HCT116 (cell line): ENCODE data around the gene CASK. TPM values are rescaled to one million over a fixed set of nuclear protein-coding genes. Genes with fewer than 3 reads are reported as not detected.

Source experiments
- ATAC-seq: fragments of 200-7000 bp; cut with Tn5 transposase; 2 replicates; pipeline ENCODE4 v1.9.1; 2020; ENCODE audit warnings: mild to moderate bottlenecking, moderate library complexity
- BruUV-seq: library from RNA; stranded (reverse); fragments of 400-500 nt; replicated peaks from 2 replicates; lab custom pipeline; 2021; lab: Mats Ljungman, UMichigan
- CTCF ChIA-PET: fragments of 300-600 bp; sonication (Branson Sonifier 250); formaldehyde crosslinking; loops from one replicate; lab custom pipeline; 2021; ENCODE audit warnings: antibody characterized with exemption; lab: Charles Lee
- POLR2A ChIA-PET: fragments of 300-600, 350-600 bp; sonication (Branson Sonifier 250); formaldehyde crosslinking; loops from one replicate; lab custom pipeline; 2021; ENCODE audit warnings: antibody characterized with exemption; lab: Charles Lee
- RAD21 ChIA-PET, 2 experiments: fragments of 300-600 bp; sonication (Branson Sonifier 250); formaldehyde crosslinking; loops; one replicate each; lab custom pipeline; 2023; ENCODE audit warnings: low total read pairs in 2 of 2; ENCODE audit not compliant: uncharacterized antibody in 2 of 2, unreplicated experiment in 2 of 2, low non-redundant PET in 1 of 2; lab: Charles Lee
- DNase-seq: peaks from one replicate; pipeline ENCODE4 v3.0.0-alpha.2; 2010; ENCODE audit warnings: low read depth, low spot score
- H2AFZ ChIP-seq: fragments of 200-600 bp; shearing (Covaris generic), sonication (generic); 2 replicates; pipeline ENCODE4 v1.6.1; 2017; ENCODE audit warnings: low read depth, mixed run types, mixed read lengths, antibody characterized with exemption, low read length; ENCODE audit not compliant: poor library complexity, severe bottlenecking
- H3K27ac ChIP-seq: 2 replicates; pipeline ENCODE4 v1.5.1; 2012; ENCODE audit warnings: low read depth, low read length
- H3K27me3 ChIP-seq: fragments of 200-600 bp; sonication (generic); 2 replicates; pipeline ENCODE4 v1.6.1; 2016; ENCODE audit warnings: mixed run types, low read length, mixed read lengths; ENCODE audit not compliant: insufficient read depth
- H3K36me3 ChIP-seq, 2 experiments: fragments of 200-500 bp in 1 of 2; fragments of 200-600 bp in 1 of 2; sonication (Bioruptor generic) in 1 of 2; sonication (generic) in 1 of 2; 2 replicates each; pipeline versions ENCODE4 v1.5.1 to v1.6.1; 2014 to 2016; ENCODE audit warnings: low read length in 2 of 2, inconsistent platforms in 1 of 2, mixed read lengths in 1 of 2, mixed run types in 1 of 2; ENCODE audit not compliant: insufficient read depth in 2 of 2, control insufficient read depth in 1 of 2
- H3K4me1 ChIP-seq, 2 experiments: fragments of 200-600 bp in 1 of 2; sonication (generic) in 1 of 2; 2 replicates each; pipeline versions ENCODE4 v1.5.1 to v1.6.1; 2012 to 2017; ENCODE audit warnings: low read length in 2 of 2, inconsistent platforms in 1 of 2, mild to moderate bottlenecking in 1 of 2, mixed read lengths in 1 of 2, mixed run types in 1 of 2, moderate library complexity in 1 of 2; ENCODE audit not compliant: insufficient read depth in 2 of 2, control insufficient read depth in 1 of 2
- H3K4me2 ChIP-seq: fragments of 200-600 bp; sonication (generic); 2 replicates; pipeline ENCODE4 v1.6.1; 2017; ENCODE audit warnings: mixed run types, low read length, mixed read lengths
- H3K4me3 ChIP-seq, 2 experiments: fragments of 200-600 bp in 1 of 2; sonication (generic) in 1 of 2; replicated peaks in 1 of 2; 2 replicates each; pipeline ENCODE4 v1.5.1; 2011 to 2016; ENCODE audit warnings: low read length in 2 of 2, control low read depth in 1 of 2, low read depth in 1 of 2, mild to moderate bottlenecking in 1 of 2, mixed read lengths in 1 of 2, mixed run types in 1 of 2
- H3K79me2 ChIP-seq: fragments of 200-600 bp; sonication (generic); 2 replicates; pipeline ENCODE4 v1.6.1; 2017; ENCODE audit warnings: mild to moderate bottlenecking, mixed run types, low read length, moderate library complexity, mixed read lengths; ENCODE audit not compliant: insufficient read depth
- H3K9ac ChIP-seq: fragments of 200-600 bp; sonication (generic); 2 replicates; pipeline ENCODE4 v1.6.1; 2016; ENCODE audit warnings: low read length, mixed read lengths
- H3K9me2 ChIP-seq: fragments of 200-600 bp; sonication (generic), shearing (Covaris generic); 2 replicates; pipeline ENCODE4 v1.6.1; 2017; ENCODE audit warnings: mixed run types, mild to moderate bottlenecking, moderate library complexity; ENCODE audit not compliant: insufficient read depth
- H3K9me3 ChIP-seq, 2 experiments: fragments of 200-500 bp in 1 of 2; fragments of 200-600 bp in 1 of 2; sonication (Bioruptor generic) in 1 of 2; sonication (generic) in 1 of 2; 2 replicates each; pipeline ENCODE4 v1.6.1; 2014 to 2017; ENCODE audit warnings: low read length in 2 of 2, mixed read lengths in 2 of 2, inconsistent platforms in 1 of 2, low read depth in 1 of 2, mild to moderate bottlenecking in 1 of 2, mixed run types in 1 of 2, moderate library complexity in 1 of 2; ENCODE audit not compliant: control insufficient read depth in 1 of 2, insufficient read depth in 1 of 2
- H4K20me1 ChIP-seq: fragments of 200-600 bp; sonication (generic), shearing (Covaris generic); 2 replicates; pipeline ENCODE4 v1.6.1; 2017; ENCODE audit warnings: mixed run types, mild to moderate bottlenecking, moderate library complexity; ENCODE audit not compliant: insufficient read depth
- CBX3 ChIP-seq: IDR thresholded peaks from 2 replicates; pipeline ENCODE4 v1.6.1; 2012; ENCODE audit warnings: low read depth
- CEBPB ChIP-seq: IDR thresholded peaks from 2 replicates; pipeline ENCODE4 v1.6.1; 2012; ENCODE audit warnings: low read depth
- EGR1 ChIP-seq: IDR thresholded peaks from 2 replicates; pipeline ENCODE4 v1.6.1; 2012; ENCODE audit warnings: low read depth
- ELF1 ChIP-seq: IDR thresholded peaks from 2 replicates; pipeline ENCODE4 v1.6.1; 2012; ENCODE audit warnings: low read depth, borderline replicate concordance
- EZH2phosphoT487 ChIP-seq: fragments of 200-600 bp; IDR thresholded peaks from 2 replicates; pipeline ENCODE4 v1.6.1; 2018; ENCODE audit warnings: antibody characterized with exemption, borderline replicate concordance
- FOSL1 ChIP-seq: IDR thresholded peaks from 2 replicates; pipeline ENCODE4 v1.6.1; 2012; ENCODE audit warnings: low read depth
- JUND ChIP-seq: IDR thresholded peaks from 2 replicates; pipeline ENCODE4 v1.6.1; 2012
- MAX ChIP-seq: IDR thresholded peaks from 2 replicates; pipeline ENCODE4 v1.6.1; 2012
- POLR2A ChIP-seq: IDR thresholded peaks from 2 replicates; pipeline ENCODE4 v1.7.0; 2011; ENCODE audit warnings: borderline replicate concordance; ENCODE audit not compliant: insufficient read depth, insufficient read length; ENCODE audit errors: extremely low read depth
- RAD21 ChIP-seq: IDR thresholded peaks from 2 replicates; pipeline ENCODE4 v1.6.1; 2012; ENCODE audit warnings: low read depth, mild to moderate bottlenecking
- SIN3A ChIP-seq: IDR thresholded peaks from 2 replicates; pipeline ENCODE4 v1.6.1; 2012; ENCODE audit warnings: low read depth
- SRF ChIP-seq: IDR thresholded peaks from 2 replicates; pipeline ENCODE4 v1.6.1; 2012; ENCODE audit warnings: low read depth
- intact Hi-C: fragments of 100-400 bp; cut with micrococcal nuclease; formaldehyde crosslinking; loops from 2 replicates; pipeline ENCODE4 v1.10.0; 2022
- total RNA-seq: library from RNA; stranded (reverse); gene quantifications from one replicate; pipeline ENCODE4 v1.2.1, GENCODE V29; 2021; ENCODE audit not compliant: unreplicated experiment
- TF ChIP-seq, protein P1 (sequence below): IDR thresholded peaks from 2 replicates; pipeline ENCODE4 v1.6.1; 2011; ENCODE audit warnings: mild to moderate bottlenecking, low read length, moderate library complexity; ENCODE audit not compliant: insufficient replicate concordance; ENCODE audit errors: extremely low read depth

The CASK gene
- total RNA-seq, 1 experiment from 2014 or later: 39.0 TPM

DNA sequence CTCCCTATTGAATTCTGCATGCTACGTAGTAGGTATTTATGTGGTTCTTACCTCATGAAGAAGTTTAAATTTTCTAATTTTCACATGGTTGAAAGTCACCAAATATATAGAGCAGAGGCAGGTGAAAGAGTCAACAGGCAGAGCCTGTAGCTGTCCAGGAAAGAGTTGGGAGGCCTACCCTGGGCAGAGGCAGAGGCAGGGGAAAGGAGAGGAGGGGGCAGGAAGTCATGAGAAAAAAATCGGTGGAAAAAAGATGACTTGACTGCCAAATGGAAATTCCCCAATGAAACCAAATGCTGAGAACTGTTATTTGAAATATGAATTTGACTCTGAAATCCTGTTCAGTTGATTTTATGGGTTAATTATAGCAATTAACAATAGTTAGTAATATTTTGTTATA lies 257.7 kb downstream of the CASK start (continued):
- TF ChIP-seq RAD21 (no peak), EZH2phosphoT487 (no peak), MAX (no peak), JUND (no peak), CBX3 (no peak), CEBPB (no peak), ELF1 (no peak), POLR2A (no peak), SIN3A (no peak), SRF (no peak)

- Histone ChIP-seq H3K36me3 (no peaks in the 10 kb centered on the region), H3K9me3 (no peaks in the 10 kb centered on the region), H4K20me1 (no peaks in the 10 kb centered on the region), H3K27ac (no peak overlapping the region), H3K4me3 (no peak overlapping the region), H3K9me2 (no peaks in the 10 kb centered on the region), H3K4me1 (no peaks in the 10 kb centered on the region), H3K79me2 (no peaks in the 10 kb centered on the region), H3K9ac (no peak overlapping the region), H2AFZ (no peak overlapping the region), H3K27me3 (no peaks in the 10 kb centered on the region), H3K4me2 (no peak overlapping the region)
- ChIA-PET POLR2A (no interaction called here), CTCF (no interaction called here), RAD21 (no interaction called here)
- ATAC-seq: no peak
- no peak for TF ChIP-seq EZH2phosphoT487
- no peak for TF ChIP-seq JUND
- no peak for TF ChIP-seq FOSL1
- no peak for TF ChIP-seq CEBPB
- TF ChIP-seq SIN3A: no peak
- TF ChIP-seq, protein P1, sequence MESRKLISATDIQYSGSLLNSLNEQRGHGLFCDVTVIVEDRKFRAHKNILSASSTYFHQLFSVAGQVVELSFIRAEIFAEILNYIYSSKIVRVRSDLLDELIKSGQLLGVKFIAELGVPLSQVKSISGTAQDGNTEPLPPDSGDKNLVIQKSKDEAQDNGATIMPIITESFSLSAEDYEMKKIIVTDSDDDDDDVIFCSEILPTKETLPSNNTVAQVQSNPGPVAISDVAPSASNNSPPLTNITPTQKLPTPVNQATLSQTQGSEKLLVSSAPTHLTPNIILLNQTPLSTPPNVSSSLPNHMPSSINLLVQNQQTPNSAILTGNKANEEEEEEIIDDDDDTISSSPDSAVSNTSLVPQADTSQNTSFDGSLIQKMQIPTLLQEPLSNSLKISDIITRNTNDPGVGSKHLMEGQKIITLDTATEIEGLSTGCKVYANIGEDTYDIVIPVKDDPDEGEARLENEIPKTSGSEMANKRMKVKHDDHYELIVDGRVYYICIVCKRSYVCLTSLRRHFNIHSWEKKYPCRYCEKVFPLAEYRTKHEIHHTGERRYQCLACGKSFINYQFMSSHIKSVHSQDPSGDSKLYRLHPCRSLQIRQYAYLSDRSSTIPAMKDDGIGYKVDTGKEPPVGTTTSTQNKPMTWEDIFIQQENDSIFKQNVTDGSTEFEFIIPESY: no peak
- TF ChIP-seq EGR1: no peak
- BruUV-seq: no TSS peak
- DNase-seq: no peak
- intact Hi-C loops: no loop called here
Measured at GRCh38 chrX:41664908-41665307, 258.4 kb downstream of the CASK start.
